NCI-H2196 treated with DMSO at 0.1 percent for 48 hours (cell line): ENCODE measurements around the gene IGF1R.

Source experiments
- DNase-seq: peaks from one replicate; lab custom pipeline; 2025; ENCODE audit not compliant: unreplicated experiment; lab: John Stamatoyannopoulos, UW

Gene IGF1R

DNA sequence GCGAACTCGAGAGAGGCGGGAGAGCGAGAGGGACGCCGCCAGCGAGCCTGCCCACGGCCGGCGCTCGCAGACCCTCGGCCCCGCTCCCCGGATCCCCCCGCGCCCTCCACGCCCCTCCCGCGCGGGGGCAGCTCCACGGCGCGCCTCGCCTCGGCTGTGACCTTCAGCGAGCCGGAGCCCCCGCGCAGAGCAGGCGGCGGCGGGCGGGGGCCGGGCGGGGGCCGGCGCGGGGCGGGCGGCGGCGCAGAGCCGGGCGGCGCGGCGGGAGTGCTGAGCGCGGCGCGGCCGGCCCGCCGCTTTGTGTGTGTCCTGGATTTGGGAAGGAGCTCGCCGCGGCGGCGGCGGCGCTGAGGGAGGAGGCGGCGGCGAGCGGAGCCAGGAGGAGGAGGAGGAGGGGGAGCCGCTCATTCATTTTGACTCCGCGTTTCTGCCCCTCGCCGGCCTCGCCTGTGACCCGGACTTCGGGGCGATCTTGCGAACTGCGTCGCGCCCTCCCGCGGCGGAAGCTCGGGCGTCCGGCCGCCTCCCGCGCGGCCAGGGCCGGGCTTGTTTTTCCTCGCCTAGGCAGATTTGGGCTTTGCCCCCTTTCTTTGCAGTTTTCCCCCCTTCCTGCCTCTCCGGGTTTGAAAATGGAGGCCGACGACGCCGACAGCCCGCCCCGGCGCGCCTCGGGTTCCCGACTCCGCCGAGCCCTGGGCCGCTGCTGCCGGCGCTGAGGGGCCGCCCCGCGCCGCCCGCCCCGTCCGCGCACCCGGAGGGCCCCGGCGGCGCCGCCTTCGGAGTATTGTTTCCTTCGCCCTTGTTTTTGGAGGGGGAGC is 524 bp downstream of the IGF1R start:
- DNase-seq = no peak

DNA sequence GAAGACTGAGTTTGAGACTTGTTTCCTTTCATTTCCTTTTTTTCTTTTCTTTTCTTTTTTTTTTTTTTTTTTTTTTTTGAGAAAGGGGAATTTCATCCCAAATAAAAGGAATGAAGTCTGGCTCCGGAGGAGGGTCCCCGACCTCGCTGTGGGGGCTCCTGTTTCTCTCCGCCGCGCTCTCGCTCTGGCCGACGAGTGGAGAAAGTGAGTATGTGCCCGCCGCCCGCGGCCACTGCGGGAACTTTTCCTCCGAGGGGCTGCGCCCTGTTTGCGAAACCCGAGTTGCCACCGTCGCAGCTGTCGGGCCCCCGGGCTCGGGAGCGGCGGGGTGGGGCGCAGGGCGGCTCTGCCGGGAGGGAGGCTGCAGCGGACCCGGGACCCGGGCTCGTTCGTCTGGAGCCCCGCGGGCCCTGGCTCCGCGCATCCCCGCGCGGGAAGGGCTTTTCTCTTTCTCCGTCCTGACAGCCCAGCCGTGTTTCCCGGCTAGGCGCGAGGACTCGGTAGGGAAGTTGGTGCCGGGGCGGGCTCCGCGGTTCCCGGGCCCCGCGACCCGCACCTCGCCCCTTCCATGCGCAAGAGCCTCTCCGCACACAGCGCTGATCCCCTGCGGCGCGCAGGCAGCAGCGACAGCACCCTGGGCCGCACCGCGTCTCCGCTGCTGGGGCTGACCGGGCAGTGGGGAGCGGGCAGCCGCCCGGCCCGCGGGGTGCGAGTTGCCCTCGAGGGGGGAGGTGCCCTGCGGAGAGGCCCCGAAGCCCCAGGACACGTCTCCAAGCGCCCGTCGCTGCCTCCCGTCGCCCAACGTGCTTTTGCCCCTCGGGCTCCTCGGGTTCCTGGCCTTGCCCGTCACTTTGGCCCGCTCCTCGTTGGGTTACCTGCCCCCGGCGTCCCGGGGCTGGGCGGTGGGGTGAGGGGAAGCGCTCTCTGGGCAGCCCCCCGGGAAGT is 1.4 kb downstream of the IGF1R start:
- no peak for DNase-seq

- no peak for DNase-seq
Measured at GRCh38 chr15:98650417-98651035, 2.2 kb downstream of the IGF1R start.

DNA sequence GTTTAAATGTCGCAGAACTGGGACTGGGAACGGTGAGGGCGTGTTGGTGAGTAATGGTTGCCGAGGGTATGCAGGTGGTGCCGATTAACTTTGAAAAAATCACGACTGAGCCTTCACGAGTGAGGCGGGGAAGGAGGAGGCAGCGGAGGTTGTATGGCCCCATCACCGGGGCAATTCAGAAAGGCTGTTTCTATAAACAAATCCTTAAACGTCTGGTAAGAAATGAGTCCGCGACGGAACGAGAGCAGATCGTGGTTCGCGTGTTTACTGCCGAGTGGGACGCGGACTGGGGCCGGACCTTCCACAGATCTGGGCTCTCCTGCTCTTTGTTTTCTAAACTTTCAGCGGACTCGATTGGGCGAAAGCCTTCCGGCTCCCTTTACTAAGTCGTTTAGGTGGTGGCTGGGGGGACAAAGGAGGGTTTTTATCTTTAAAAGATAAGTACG is 2.7 kb downstream of the IGF1R start:
- no peak for DNase-seq

- DNase-seq = no peak
Measured at GRCh38 chr15:98651581-98652220, 3.4 kb downstream of the IGF1R start.

- no peak for DNase-seq
Measured at GRCh38 chr15:98653686-98654085, 5.3 kb downstream of the IGF1R start.

GRCh38 chr15:98654790-98655360 is 6.5 kb downstream of the IGF1R start:
- no peak for DNase-seq

- DNase-seq = no peak
Measured at GRCh38 chr15:98655732-98656131, 7.4 kb downstream of the IGF1R start.

DNA sequence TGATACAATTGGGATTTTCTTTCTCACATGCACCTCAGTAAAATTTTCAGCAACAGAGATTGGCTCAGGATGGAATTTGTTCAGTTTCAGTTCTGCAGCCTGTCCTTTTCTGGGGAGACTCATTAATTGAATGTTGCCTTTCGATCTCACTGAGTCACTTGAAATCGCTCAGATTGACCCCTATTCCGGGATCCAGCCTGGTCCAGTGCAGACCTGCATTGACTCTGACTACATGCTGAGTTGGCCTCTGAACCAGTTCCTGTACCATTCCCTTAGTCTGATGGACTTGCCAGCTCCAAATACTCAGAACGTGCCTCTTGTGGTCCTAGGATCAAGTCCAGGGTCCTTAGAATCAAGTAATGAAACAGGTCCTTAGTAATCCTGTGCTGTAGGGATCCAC is 9.4 kb downstream of the IGF1R start:
- no peak for DNase-seq

- peak; percentile 26 for DNase-seq
Measured at GRCh38 chr15:98658831-98659699, 10.7 kb downstream of the IGF1R start.

GRCh38 chr15:98660055-98660454 is 11.7 kb downstream of the IGF1R start:
- no peak for DNase-seq

DNA sequence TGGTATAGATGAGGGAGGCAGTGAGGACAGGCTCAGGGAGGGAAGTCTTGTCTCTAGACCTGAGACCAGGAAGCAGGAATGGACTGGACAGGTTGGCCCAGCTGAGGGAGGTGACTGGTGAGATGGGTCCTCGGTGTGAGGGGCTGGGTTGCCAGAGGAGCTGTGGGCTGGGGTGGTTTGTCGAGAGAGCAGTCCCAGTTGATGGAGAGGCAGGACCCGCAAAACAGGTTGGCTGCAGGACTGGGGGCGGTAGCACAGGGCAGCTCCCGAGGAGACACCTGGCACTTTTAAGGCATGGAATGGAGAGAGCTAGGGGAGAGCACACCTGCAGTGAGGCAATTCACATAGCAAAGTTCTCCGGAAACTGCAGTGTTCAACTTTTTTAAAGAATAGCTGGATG is 14.7 kb downstream of the IGF1R start:
- DNase-seq = no peak

DNA sequence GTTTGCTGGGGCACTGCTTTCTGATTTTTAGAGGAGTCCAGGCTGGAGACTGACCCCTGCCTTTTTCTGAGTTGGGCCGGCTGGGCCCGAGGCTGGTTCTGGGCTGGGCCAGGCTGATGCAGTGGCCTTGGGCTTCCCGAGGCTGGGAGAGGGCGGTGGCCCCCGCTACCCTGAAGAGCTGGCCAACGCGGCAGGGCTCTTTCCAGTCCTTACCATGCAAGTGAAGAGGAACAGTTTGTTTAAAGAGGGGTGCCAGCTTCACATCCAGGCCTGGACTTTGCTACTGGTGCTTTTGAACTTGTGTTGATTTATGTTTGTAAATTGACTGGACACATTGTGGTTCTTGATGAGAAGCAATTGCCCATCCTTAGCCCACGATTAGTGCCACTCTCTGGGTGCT is 15.3 kb downstream of the IGF1R start:
- DNase-seq = no peak

DNA sequence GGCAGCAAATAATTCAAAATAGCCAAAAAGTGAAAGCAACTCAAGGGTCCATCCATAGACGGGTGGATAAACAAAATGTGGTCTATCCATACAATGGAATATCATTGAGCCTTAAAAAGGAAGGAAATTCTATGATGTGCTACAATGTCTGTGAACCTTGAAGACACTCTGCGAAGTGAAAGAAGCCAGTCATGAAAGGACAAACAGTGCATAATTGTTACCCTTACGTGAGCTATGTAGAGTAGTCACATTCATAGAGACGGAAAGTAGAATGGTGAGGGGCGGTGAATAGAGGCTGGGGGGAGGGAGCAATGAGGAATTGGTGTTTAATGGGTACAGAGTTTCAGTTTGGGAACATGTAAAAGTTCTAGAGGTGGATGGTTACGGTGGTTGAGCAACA is 18.1 kb downstream of the IGF1R start:
- no peak for DNase-seq

DNA sequence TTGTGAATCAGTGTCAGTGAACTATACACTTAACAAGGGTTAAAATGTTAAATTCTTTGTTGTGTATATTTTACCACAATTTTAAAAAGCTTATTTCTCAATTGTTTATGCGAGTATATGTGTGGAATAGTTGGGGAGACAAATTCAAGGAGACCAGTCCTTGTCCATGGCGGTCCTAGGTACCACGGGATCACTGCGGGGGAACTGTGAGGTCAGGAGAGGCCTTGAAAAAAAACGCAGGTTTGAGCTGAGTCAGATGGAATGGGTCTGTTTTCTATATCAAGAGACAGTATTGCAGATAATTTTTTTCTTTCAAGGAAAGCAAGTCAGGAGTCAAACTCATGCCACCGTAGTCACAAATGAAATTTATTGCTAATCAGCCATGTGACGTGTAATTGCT is 18.5 kb downstream of the IGF1R start:
- DNase-seq = no peak

- DNase-seq = no peak
Measured at GRCh38 chr15:98667521-98668179, 19.3 kb downstream of the IGF1R start.

DNA sequence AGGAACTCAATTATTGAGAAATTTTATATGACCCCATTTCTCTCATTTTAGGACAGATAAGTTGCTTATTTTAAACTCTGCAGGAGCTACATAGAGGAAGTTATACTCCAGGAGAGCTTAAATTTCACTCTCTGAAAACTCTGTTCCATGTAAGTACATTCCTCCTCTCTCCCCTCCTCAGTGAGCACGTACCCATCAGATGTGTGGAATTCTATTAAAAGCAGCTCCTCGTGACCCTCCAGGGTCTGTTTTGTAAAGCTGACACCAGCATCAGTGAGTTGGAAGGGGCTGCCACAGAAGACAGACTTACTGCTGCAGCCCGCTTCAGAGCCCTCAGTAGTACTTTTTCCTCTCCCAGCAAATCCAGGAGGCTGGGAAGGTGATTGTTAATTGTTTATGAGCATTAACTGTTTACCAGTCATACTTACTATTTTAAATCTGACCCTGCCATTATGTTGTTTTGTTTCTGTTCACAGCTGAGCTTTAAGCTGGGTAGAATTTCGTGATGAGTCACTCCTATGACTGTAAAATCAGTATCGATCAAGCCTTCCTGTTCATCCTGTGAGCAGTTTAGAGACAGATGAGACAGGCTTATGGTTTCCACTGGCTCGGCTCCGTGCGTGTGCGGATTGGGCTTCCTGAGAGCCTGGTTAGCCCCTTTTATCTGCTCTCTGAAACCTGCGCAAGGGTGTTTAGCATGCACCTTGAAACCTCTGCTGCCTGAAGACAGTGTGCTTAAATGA is 20.4 kb downstream of the IGF1R start:
- DNase-seq = no peak

DNA sequence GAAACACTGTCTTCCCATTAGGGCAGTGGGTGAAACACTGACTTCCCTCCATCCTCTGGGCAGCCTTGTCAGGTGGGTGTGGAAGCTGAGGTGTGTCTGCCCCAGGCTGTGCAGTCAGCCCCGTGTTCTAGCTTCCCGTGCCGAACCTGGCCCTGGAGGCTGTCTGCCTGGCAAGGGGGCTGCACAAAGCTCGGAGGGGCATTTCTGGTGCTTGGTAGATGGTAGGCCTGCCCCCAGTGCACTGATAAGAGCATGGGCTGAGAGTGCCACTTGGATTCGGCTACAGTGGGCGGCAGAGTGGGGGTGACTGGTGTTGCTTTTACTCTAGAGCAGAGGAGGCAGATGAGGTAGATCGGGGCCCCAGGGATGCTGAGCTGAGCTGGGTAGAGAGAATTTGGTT is 21.3 kb downstream of the IGF1R start:
- DNase-seq = no peak
